ENCODE measurements around the gene MMP15. TPM values are rescaled to one million over a fixed set of nuclear protein-coding genes. Genes with fewer than 3 reads are reported as not detected.

MMP15 gene
- total RNA-seq, 1 donor from 2014 or later, result 69.9 TPM

GRCh38 chr16:58051296-58051695 is 25.7 kb downstream of the MMP15 start:
- Mint-ChIP-seq H3K27me3 (ENCODE audit: unreplicated experiment) (peaks cover 4% of the 10 kb centered on the region), H3K4me1 (ENCODE audit: low read depth, unreplicated experiment) (no peaks in the 10 kb centered on the region), H3K4me3 (ENCODE audit: unreplicated experiment) (no peak overlapping the region), H3K9me3 (ENCODE audit: unreplicated experiment) (no peaks in the 10 kb centered on the region), H3K27ac (ENCODE audit: unreplicated experiment) (no peak overlapping the region), H3K36me3 (ENCODE audit: unreplicated experiment) (no peaks in the 10 kb centered on the region)
- DNase-seq, result no peak
- no peak for TF ChIP-seq CTCF (IDR thresholded peaks at IDR 0.05; ENCODE audit: partially characterized antibody, unreplicated experiment)

- no peak for TF ChIP-seq CTCF (IDR thresholded peaks at IDR 0.05; ENCODE audit: partially characterized antibody, unreplicated experiment)
- H3K4me1 Mint-ChIP-seq (ENCODE audit: low read depth, unreplicated experiment), result no peaks in the 10 kb centered on the region
- no peak overlapping the region for H3K27ac Mint-ChIP-seq (ENCODE audit: unreplicated experiment)
- H3K4me3 Mint-ChIP-seq (ENCODE audit: unreplicated experiment), result no peak overlapping the region
- no peaks in the 10 kb centered on the region for H3K36me3 Mint-ChIP-seq (ENCODE audit: unreplicated experiment)
- no peaks in the 10 kb centered on the region for H3K9me3 Mint-ChIP-seq (ENCODE audit: unreplicated experiment)
- DNase-seq, result no peak
- peaks cover 4% of the 10 kb centered on the region for H3K27me3 Mint-ChIP-seq (ENCODE audit: unreplicated experiment)
Measured at GRCh38 chr16:58051821-58052603, 26.5 kb downstream of the MMP15 start.

- Mint-ChIP-seq H3K27ac (ENCODE audit: unreplicated experiment) (no peak overlapping the region), H3K36me3 (ENCODE audit: unreplicated experiment) (no peaks in the 10 kb centered on the region), H3K27me3 (ENCODE audit: unreplicated experiment) (peaks cover 4% of the 10 kb centered on the region), H3K9me3 (ENCODE audit: unreplicated experiment) (no peaks in the 10 kb centered on the region), H3K4me1 (ENCODE audit: low read depth, unreplicated experiment) (no peaks in the 10 kb centered on the region), H3K4me3 (ENCODE audit: unreplicated experiment) (no peak overlapping the region)
- no peak for TF ChIP-seq CTCF (IDR thresholded peaks at IDR 0.05; ENCODE audit: partially characterized antibody, unreplicated experiment)
- DNase-seq, result no peak
Measured at GRCh38 chr16:58053682-58054005, 28.1 kb downstream of the MMP15 start.

- DNase-seq, result no peak
- Mint-ChIP-seq H3K27me3 (ENCODE audit: unreplicated experiment) (peaks cover 4% of the 10 kb centered on the region), H3K4me3 (ENCODE audit: unreplicated experiment) (no peak overlapping the region), H3K36me3 (ENCODE audit: unreplicated experiment) (no peaks in the 10 kb centered on the region), H3K9me3 (ENCODE audit: unreplicated experiment) (no peaks in the 10 kb centered on the region), H3K4me1 (ENCODE audit: low read depth, unreplicated experiment) (no peaks in the 10 kb centered on the region), H3K27ac (ENCODE audit: unreplicated experiment) (no peak overlapping the region)
- no peak for TF ChIP-seq CTCF (IDR thresholded peaks at IDR 0.05; ENCODE audit: partially characterized antibody, unreplicated experiment)
Measured at GRCh38 chr16:58054289-58054688, 28.7 kb downstream of the MMP15 start.

- no peaks in the 10 kb centered on the region for H3K36me3 Mint-ChIP-seq (ENCODE audit: unreplicated experiment)
- H3K4me3 Mint-ChIP-seq (ENCODE audit: unreplicated experiment), result no peak overlapping the region
- H3K4me1 Mint-ChIP-seq (ENCODE audit: low read depth, unreplicated experiment), result no peaks in the 10 kb centered on the region
- DNase-seq, result no peak
- H3K27ac Mint-ChIP-seq (ENCODE audit: unreplicated experiment), result no peak overlapping the region
- H3K27me3 Mint-ChIP-seq (ENCODE audit: unreplicated experiment), result no peaks in the 10 kb centered on the region
- H3K9me3 Mint-ChIP-seq (ENCODE audit: unreplicated experiment), result no peaks in the 10 kb centered on the region
- TF ChIP-seq CTCF (IDR thresholded peaks at IDR 0.05; ENCODE audit: partially characterized antibody, unreplicated experiment), result no peak
Measured at GRCh38 chr16:58056580-58056979, 31.0 kb downstream of the MMP15 start.

Measured in glutamatergic neuron (in vitro differentiated cells).